D721Med (cell line): ENCODE measurements around the gene STKLD1.

ENCODE experiments used
- DNase-seq: peaks from one replicate; pipeline ENCODE4 v3.0.0; 2011; ENCODE audit warnings: low spot score; ENCODE audit not compliant: insufficient read length
- FAIRE-seq: peaks from 2 replicates; lab custom pipeline; 2011; peaks lifted over from hg19 to GRCh38; lab: Jason Lieb, UNC
- TF ChIP-seq, protein P1 (sequence below): IDR thresholded peaks from 2 replicates; pipeline ENCODE4 v1.5.1; 2012; ENCODE audit warnings: mild to moderate bottlenecking, control low read depth; ENCODE audit not compliant: insufficient read depth; ENCODE audit errors: missing control alignments

The STKLD1 gene

DNA sequence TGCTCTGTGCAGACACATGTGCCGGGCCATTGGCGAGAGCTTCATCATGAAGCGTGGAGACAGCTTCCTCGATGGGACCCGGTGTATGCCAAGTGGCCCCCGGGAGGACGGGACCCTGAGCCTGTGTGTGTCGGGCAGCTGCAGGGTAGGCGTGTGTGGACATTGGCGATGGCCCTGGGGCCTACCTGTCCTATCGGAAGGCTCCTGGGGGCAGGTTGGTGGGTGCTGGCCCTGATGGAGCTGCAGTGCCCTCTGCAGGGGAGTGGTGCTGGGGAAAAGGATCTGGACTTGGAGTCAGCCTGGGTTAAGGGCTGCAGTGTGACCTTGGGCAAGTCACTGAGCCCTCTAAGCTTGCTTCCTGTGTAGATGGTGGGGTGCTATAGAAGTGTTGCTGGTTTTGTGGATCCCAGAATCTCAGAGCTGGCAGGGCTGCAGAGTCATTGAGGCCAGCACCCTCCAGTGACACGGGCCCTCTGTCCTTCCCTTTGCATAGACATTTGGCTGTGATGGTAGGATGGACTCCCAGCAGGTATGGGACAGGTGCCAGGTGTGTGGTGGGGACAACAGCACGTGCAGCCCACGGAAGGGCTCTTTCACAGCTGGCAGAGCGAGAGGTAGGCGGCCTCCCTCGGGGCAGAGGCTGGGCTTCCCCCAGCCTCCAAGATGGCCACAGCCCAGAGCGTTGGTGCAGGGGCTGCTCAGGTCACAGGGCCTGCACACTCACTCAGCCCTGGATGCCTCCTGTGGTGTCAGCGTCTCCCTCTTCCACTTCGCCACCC, 61.8 kb downstream of the STKLD1 start:
- DNase-seq (no peak), FAIRE-seq (no peak)
- TF ChIP-seq, protein P1, sequence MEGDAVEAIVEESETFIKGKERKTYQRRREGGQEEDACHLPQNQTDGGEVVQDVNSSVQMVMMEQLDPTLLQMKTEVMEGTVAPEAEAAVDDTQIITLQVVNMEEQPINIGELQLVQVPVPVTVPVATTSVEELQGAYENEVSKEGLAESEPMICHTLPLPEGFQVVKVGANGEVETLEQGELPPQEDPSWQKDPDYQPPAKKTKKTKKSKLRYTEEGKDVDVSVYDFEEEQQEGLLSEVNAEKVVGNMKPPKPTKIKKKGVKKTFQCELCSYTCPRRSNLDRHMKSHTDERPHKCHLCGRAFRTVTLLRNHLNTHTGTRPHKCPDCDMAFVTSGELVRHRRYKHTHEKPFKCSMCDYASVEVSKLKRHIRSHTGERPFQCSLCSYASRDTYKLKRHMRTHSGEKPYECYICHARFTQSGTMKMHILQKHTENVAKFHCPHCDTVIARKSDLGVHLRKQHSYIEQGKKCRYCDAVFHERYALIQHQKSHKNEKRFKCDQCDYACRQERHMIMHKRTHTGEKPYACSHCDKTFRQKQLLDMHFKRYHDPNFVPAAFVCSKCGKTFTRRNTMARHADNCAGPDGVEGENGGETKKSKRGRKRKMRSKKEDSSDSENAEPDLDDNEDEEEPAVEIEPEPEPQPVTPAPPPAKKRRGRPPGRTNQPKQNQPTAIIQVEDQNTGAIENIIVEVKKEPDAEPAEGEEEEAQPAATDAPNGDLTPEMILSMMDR = peak; percentile 24

DNA sequence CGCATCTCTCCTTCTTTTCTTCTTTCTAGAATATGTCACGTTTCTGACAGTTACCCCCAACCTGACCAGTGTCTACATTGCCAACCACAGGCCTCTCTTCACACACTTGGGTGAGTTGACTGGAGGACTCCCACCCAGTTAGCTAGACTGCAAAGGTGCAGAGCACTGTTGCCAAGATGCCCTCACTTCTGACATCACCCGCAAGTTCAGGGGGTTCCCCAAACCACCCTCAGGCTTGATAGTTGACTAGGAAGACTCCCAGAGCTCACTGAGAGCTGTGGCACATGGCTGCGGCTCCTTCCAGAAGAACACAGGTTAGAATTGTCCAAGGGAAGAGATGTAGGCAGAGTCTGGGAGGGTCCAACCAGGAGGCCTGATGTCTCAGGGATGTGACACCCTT, 63.2 kb downstream of the STKLD1 start:
- TF ChIP-seq, protein P1 = no peak
- FAIRE-seq (no peak), DNase-seq (no peak)

DNA sequence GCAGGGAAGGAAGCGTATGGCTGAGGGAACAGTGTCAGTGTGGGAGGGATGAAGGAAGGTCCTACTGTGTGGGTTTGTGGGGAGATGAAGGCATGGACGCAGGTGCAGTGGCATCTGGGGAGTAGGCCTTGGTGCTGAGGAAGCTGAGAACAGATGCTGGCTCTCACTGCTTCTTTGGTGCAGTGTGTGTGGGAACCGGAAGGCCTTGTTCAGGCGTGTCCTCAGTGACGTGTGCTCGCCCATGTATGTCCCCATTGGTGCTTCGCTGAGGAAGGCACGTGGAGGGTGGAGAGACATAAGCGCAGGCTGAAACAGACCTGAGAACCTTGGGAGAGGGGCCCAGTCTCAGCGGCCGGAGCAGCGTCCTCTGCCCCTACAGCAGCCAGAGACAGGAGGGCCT, 64.7 kb downstream of the STKLD1 start:
- TF ChIP-seq, protein P1 = no peak
- DNase-seq = no peak
- FAIRE-seq = no peak

DNA sequence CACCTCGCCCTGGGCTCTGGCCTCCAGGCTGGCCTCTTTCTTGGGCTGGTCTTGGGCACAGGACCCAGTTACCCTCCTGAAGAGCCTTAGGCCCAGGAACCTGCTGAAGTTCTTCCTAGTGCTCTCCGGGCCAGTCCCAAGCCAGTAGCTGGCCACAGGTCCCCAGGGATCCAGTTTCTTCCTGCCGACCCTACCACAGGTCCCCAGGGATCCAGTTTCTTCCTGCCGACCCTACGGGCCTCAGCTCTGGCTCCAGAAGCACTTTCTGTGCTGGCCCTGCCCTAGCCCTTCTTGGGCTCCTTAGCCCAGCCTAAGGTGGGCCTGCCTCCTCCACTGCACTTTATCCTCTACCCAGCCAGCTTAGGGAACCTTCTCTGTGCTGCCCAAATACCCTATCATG, 65.4 kb downstream of the STKLD1 start:
- no peak for DNase-seq
- TF ChIP-seq, protein P1 = no peak
- FAIRE-seq = no peak

DNA sequence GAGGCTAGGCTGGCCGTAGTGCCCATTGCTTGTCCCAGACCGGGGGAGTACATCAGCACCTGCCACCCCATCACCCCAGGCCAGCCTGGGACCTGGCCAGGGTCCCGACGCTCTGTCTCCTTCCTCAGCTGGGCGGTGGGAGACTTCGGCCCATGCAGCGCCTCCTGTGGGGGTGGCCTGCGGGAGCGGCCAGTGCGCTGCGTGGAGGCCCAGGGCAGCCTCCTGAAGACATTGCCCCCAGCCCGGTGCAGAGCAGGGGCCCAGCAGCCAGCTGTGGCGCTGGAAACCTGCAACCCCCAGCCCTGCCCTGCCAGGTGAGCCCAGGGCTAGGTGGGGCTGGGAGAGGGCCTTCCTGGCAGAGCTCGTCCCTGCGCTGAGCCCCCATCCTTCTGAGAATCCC, 67.1 kb downstream of the STKLD1 start:
- no peak for FAIRE-seq

DNA sequence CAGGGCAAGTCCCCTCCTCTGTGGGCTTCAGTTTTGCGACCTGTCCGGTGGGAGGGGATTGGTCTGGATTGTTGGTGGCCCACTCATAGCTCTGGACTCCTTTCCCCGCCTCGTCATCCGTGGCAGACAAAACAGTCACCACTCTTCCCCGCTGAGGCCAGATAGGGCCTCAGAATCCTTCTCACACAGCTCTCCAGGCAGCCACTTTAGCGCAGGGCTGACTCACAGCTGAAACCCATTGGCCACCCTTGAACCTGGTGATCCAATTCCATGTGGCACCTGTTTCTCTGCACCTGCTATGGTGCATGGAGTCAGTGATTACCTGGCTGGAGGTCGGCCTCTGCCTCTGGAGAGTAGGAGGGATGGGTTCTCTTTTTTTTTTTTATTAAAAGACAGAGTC, 67.8 kb downstream of the STKLD1 start:
- TF ChIP-seq, protein P1 = no peak
- FAIRE-seq = no peak
- no peak for DNase-seq

More for the DNA sequence above, 67.1 kb downstream of the STKLD1 start:
- DNase-seq = no peak
- TF ChIP-seq, protein P1 = no peak

DNA sequence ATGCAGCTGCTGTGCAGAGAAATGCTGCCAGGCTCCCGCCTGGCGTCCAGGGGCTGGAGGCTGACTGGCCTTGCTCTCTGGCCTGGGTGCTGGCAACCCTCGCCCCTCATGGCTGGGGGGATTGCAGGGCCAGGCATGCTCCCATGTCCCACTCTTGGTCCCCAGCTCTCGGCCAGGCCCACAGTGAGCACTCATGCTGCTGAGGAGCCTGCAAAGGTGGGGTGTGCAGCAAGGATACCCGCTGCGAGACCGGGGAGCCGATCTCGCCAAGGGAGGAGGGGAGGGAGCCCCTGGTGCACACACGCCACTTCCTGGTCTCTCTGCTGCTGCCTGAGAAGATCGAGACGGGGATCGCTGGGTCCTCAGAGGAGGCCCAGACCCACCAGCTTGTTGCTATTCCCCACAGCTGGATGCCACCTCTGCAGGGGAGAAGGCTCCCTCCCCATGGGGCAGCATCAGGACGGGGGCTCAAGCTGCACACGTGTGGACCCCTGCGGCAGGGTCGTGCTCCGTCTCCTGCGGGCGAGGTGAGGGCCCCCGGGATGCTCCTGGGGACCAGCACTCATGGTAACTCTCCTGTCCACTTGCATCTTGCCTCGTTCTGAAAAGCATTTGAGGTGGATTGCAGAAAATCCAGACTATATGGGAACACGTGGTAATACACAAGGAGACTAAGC, 69.3 kb downstream of the STKLD1 start:
- no peak for DNase-seq
- TF ChIP-seq, protein P1 = no peak
- FAIRE-seq = no peak
